ENCODE measurements around the gene NUB1. TPM values are rescaled to one million over a fixed set of nuclear protein-coding genes. Genes with fewer than 3 reads are reported as not detected.

Gene NUB1
- total RNA-seq, 2 experiments from 2014 or later, result 36.0 to 40.4 TPM

DNA sequence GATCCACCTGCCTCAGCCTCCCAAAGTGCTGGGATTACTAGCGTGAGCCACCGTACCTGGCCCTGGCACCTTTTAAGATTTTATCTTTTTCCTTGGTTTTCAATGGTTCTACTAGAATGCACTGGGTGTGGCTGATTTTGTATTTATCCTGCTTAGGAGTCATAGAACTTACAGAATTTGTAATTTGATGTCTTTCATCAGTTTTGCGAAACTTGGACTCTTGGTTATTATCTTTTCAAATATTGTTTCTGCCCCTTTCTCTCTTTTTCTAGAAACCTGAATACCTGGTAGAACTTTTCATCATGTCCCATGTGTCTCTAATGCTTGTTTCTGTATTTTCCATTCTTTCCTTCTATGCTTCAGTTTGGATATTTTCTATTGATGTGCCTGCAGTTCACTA, 2.8 kb upstream of the NUB1 start:
- CTCF ChIA-PET, result interaction anchor here (0.7 to 1.6 kb wide), 2 partner anchors 23 to 111 kb away, joined by 3 to 10 read pairs; no protein-coding TSS in a partner anchor
- POLR2A ChIA-PET, result no interaction called here

DNA sequence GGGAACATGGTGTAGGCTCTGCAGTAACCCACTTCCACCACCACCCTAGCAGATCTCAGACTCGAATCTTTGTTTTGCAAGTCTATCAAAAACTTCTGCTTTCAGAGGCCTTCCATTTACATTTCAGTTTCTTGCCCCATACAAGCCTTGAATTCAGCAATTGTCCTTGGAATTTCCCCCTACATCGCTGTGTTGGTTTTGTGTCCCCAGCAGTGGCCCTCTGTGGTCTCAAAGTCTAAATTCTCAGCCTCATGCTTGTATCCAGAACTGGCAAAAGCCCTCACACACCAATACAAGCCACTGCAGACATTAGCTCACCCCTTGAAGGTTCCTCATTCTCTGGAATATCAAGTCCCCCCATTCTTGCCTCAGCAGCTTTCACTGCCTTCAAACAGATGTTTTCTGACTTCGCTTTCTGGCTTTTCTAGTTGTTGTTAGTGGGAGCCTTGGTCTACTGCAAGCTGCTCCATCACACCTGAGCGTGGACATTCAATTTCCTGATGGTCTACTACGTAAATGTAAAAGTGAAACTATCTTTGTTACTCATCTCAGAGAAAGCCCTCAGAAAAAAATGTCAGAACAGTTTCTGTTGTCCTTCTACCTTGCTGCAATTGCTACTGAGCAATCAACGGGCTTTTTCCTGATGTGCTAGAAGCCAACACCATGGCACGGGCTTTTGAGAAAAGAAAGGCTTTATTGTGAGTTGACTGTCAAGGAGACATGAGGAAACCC, 1.8 kb upstream of the NUB1 start:
- ChIA-PET CTCF (interaction anchor here (0.6 to 1.6 kb wide), 3 partner anchors 15 to 110 kb away, joined by 3 to 10 read pairs (median 3); no protein-coding TSS in a partner anchor), POLR2A (no interaction called here)

DNA sequence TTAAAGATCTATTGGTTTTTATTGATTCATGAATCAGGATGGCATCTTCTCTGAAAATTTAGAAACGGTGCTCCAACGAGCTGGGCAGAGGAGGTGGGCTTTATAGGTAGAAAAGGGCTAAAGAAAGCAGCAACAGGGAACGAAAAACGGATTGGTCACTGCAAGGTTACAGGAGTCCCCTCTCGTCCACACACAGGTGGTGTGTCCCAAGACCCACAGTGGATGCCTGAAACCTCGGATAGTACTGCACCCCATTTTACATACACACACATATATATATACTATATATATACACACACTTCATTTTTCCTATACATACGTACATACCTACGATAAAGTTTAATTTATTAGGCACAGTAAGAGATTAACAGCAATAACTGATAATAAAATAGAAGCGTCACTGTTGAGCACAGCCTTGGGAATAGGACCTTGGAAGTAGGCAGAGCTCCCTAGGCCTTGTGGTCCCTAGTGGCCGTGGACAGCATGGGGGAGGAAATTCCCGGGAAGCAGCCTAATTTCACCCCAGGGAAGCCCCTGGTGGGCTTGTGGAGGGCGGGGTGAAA, 737 bp upstream of the NUB1 start:
- POLR2A ChIA-PET, result interaction anchor here (0.7 to 1.3 kb wide), 3 partner anchors 11 to 292 kb away, joined by 3 to 5 read pairs (median 3); no protein-coding TSS in a partner anchor
- CTCF ChIA-PET, result interaction anchor here (0.7 to 2.0 kb wide), 3 partner anchors 10 to 26 kb away, joined by 3 to 20 read pairs (median 13); no protein-coding TSS in a partner anchor

DNA sequence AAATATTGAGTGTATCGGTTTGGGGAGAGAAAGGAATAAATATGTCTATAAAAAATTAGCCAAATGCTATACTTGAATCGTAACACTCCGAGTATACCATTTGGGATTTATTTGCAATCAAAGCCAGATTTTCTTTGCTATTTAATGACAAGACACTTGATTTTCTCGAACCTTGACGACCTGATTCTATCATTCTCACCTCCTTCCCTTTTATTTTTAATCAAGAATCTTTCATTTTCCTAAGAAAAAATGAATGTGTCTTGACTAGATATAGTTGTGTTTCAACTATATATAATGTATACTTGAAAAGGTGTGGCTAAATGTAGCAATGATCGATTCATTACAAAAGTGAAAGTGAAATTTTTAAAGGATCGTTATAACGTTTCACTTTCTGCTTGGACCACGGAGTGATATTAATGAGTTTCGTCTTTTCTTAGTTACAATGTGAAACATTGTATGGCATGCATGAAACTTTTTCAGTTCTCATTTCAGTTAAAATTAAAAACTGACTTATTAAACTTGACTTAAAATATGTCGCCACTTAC, 562 bp downstream of the NUB1 start:
- ChIA-PET CTCF (interaction anchor here (1.0 to 2.0 kb wide), 4 partner anchors 9 to 31 kb away, joined by 5 to 20 read pairs (median 9); no protein-coding TSS in a partner anchor), POLR2A (interaction anchor here (1.0 to 1.2 kb wide), 2 partner anchors 10 to 290 kb away, joined by 3 to 8 read pairs; no protein-coding TSS in a partner anchor)

DNA sequence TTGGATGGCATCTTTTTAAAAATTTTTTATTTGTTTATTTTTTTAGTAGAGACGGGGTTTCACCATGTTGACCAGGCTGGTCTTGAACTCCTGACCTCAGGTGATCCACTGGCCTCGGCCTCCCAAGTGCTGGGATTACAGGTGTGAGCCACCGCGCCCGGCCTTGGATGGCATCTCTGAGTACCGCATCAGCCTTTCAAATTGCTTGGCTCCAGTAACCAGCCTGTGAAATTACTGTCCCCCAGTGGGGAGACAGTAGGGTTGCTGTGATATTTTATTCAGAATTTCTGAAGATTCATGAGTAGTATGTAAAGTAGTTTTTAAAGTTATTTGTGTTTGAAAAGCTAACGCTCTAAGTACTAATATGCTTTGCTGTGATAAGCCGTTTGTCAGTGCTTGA, 1.2 kb downstream of the NUB1 start:
- ChIA-PET CTCF (interaction anchor here (1.0 to 1.7 kb wide), 3 partner anchors 11 to 32 kb away, joined by 5 to 8 read pairs (median 5); no protein-coding TSS in a partner anchor), POLR2A (interaction anchor here (1.0 kb wide), 1 partner anchor 9 kb away, joined by 8 read pairs; no protein-coding TSS in a partner anchor)

DNA sequence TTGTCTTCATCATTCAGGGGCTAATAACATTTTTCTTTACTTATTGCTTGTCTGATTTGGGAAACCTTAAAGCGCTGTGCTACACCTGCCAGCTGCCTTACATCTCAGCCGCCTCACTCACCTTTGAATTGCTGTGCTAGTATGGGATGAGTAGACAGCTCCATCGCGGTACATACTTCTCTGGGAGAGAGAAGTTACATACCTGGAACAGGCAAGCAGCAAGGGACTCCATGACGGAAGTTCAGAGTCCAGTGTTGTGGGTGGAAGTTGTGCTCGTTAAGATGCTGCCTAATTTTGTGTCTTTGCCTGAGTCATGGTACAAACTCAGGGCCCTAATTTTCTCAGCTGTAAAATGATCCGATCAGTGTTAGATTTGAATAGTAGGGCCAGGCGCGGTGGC, 1.9 kb downstream of the NUB1 start:
- ChIA-PET POLR2A (no interaction called here), CTCF (interaction anchor here (1.2 kb wide), 1 partner anchor 28 kb away, joined by 8 read pairs; no protein-coding TSS in a partner anchor)

DNA sequence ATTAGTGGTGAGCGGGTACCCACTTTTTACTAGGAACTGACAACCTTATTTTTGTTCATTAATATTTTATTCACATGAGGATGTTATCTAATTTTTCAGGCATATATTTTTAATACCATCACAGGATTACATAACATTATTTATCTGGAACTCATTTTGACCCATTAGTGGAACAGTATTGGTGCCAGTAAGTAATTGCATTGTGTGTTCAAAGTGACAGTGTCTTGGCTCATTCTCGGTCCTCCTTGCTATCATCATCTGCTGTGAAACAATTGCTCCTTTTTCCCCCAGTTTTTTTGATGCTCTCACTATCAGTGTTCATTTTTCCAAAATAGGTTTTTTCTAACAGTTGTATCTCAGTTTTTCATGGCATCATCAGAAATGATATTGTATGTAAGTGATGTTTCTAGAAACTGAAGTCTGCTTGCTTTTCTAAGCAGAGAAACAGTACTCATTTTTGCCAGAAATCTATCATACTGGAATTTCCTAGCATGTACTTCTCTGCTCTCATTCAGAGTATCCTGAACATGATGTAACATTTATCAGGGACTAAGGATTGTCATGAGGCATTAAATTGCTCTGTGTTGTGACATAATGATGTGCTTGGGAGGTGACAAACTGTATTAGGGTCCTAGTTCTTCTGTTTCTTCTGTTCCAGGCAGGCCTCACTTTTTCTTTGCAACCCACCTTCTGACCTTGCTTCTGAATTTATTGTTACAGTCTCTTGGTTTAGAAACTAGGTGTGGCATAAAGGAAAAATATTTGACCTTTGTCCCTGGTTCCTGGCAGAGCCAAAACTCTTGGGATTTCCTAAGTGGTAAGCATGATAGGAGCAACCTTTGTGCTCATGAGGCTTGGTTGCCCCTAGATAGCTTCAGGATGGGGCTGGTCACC, 4.2 kb downstream of the NUB1 start:
- POLR2A ChIA-PET, result no interaction called here
- CTCF ChIA-PET, result interaction anchor here (0.6 kb wide), 1 partner anchor 31 kb away, joined by 5 read pairs; no protein-coding TSS in a partner anchor

DNA sequence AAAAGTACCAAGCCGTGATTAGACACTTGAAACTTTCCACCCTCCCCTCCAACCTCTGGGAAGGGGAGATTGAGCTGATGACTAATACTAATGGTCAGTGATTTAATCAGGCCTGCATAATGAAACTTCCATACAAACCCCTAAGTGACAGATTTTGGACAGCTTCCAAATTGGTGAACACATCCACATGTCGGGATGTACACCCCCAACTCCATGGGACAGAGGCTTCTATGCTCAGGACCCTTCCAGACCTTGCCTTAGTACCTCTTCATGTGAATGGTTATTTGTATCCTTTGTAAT, 4.8 kb downstream of the NUB1 start:
- ChIA-PET POLR2A (no interaction called here), CTCF (no interaction called here)

DNA sequence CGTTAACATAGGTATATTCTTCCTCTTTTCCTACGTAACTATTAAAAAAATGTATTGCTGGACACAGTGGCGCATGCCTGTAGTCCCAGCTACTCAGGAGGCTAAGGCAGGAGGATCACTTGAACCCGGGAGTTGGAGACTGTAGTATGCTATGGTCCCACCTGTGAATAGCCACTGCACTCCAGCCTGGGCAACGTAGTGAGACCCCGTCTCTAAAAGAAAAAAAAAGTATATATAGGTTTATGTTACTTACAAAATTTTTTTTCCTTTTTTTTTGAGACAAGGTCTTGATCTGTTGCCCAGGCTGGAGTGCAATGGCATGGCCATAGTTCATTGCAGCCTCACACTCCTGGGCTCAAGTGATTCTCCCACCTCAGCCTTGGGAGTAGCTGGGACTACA, 5.6 kb downstream of the NUB1 start:
- CTCF ChIA-PET, result no interaction called here

DNA sequence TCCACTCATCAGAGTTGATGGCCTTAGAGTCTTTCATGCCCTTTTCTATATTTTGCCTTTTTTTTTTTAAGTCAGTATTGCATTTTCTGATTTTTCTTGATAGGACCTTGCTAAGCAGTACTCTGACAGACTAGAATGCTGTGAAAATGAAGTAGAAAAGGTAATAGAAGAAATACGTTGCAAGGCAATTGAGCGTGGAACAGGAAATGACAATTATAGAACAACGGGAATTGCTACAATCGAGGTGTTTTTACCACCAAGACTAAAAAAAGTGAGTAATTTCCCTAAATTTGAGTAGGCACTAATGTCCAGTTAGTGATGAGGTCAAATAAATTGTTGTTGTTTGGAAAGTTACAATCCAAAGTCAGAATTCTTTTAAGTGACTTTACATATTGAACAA, 7.4 kb downstream of the NUB1 start:
- POLR2A ChIA-PET, result no interaction called here
- CTCF ChIA-PET, result no interaction called here

More for the DNA sequence above, 5.6 kb downstream of the NUB1 start:
- POLR2A ChIA-PET, result no interaction called here

DNA sequence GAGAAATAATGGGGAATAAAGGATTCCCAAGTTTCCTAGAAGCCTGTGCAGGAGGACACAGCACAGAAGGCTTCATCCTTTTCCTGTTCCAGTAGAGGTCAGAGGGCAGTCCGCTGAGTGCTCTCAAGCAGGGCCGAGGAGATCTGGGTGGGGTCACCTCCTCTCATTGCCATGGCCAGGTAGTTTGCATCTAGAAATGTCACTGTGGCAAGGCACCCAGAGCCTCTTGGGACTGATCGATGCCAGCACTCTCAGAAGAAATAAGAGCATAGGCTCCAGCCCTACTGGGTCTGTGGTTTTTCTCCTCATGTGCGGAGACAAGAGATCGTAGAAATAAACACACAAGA, 7.9 kb downstream of the NUB1 start:
- ChIA-PET CTCF (interaction anchor here (3.7 to 4.3 kb wide), 2 partner anchors 8 to 99 kb away, joined by 20 to 24 read pairs; partner anchors contain the start of gene NUB1), POLR2A (no interaction called here)

DNA sequence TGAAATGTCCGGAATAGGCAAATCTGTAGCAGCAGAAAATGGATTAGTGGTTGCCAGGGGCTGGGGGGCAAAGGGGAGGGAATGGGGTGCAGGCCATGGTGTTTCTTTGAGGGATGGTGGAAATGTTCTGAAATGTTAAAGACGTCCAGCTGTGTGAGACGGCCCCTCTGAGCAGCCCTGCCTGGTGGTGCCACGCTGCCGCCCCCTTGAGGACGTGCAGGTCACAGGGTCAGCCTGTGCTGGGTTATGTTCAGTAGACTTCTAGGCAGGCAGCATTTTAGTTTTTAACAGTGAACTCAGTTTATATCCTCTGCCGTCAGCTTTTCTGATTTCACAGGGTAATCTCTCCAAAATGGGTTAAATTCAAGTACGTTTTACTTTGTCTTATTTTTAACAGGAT, 9.4 kb downstream of the NUB1 start:
- POLR2A ChIA-PET, result interaction anchor here (1.7 kb wide), 2 partner anchors 9 to 10 kb away, joined by 5 to 8 read pairs; partner anchors contain the start of gene NUB1
- CTCF ChIA-PET, result interaction anchor here (1.0 to 5.6 kb wide), 13 partner anchors 9 to 227 kb away, joined by 3 to 61 read pairs (median 5); partner anchors contain the start of genes ABCF2 and NUB1

DNA sequence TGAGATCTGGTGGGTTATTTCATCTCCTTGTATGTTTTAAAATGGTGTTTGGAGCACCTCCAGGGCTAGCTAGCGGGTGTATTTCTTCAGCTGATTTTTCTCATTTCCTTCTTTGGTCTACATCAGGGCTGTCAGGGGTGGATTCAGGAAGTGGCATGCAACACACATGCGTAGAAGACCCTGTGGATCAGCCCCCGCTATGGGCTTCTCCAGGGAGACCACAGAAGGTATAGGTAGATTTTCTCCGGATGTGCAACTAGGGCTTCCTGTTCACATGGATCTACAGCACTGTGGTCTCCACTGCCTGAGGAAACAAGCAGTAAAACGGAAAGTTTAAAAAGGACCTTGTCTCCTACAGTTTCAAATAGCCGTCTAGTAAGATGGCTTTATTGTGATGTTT, 10.4 kb downstream of the NUB1 start:
- ChIA-PET POLR2A (interaction anchor here (1.7 kb wide), 2 partner anchors 10 to 11 kb away, joined by 5 to 8 read pairs; partner anchors contain the start of gene NUB1), CTCF (interaction anchor here (1.3 to 5.6 kb wide), 6 partner anchors 10 to 97 kb away, joined by 3 to 61 read pairs (median 14); partner anchors contain the start of gene NUB1)

DNA sequence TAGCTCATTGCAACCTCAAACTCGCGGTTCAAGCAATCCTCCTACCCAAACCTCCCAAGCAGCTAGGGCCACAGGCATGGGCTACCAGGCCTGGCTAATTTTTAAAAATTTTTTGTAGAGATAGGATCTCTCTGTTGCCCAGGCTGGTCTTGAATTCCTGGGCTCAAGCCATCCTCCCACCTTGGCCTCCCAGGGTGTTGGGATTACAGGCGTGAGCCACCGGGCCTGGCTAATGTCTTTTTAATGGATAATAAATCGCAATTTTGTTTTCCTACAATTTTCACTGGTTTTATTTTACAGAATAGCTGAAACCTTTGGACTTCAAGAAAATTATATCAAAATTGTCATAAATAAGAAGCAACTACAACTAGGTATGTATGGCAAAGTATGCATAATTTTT, 10.9 kb downstream of the NUB1 start:
- ChIA-PET POLR2A (interaction anchor here (0.7 to 1.7 kb wide), 3 partner anchors 10 to 167 kb away, joined by 3 to 8 read pairs (median 5); partner anchors contain the start of genes NUB1 and RHEB), CTCF (interaction anchor here (0.5 to 5.6 kb wide), 6 partner anchors 11 to 140 kb away, joined by 3 to 61 read pairs (median 12); partner anchors contain the start of genes ABCF2 and NUB1)

DNA sequence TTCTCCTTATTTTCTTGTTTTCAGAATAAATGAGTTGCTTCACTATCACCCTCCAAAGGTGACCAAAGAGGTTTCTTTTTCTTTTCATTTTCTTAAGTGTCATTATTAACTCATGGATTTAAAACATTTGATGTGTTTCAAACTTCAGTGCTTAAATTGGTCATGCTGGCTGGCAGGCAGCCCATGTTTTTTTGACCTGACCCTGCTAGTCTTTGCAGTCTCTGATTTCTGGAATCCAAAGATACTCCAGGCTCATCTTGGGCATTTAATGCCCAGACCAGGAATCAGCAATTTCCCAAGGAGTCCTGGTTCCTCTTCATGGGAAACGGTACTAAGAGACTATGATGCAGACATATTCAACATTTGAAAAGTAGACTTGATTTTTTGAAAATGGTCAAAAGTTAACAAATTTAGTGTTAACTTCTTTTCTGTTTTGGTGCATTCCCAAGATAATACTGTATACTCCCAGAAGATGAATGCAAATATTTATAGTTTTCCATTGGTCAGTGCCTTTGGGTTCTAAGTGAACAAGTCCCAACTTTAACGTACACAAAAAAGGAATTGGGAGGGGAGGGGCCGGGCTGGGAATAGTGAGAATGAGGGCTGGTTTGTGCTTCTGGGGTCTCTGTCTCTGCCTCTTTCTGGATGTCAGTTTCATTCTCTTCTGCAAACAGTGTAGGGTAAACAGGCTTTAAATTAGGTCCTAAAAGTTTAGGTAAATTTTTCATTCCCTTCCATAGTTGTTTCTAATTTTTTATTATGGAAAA, 19.8 kb downstream of the NUB1 start:
- ChIA-PET POLR2A (no interaction called here), CTCF (interaction anchor here (1.2 to 2.0 kb wide), 2 partner anchors 46 to 87 kb away, joined by 5 to 6 read pairs; no protein-coding TSS in a partner anchor)

DNA sequence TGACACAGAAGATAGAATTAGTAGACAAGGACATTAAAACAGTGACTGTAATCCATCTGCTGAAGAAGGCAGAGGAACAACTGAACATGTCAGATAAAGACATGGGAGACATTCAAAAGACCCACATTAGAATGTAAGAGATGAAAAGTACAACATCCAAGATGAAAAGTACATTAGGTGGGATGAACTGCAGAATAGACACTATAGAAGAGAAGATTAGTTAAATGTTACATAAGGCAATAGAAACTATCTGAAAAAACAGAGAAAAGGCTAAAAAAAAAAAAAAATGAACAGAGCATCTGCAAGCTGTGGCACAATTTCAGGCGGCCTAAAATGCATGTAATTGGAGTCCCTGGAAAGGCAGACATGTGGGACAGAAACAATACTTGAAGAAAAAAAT, 21.6 kb downstream of the NUB1 start:
- POLR2A ChIA-PET, result no interaction called here
- CTCF ChIA-PET, result interaction anchor here (2.0 kb wide), 1 partner anchor 86 kb away, joined by 6 read pairs; no protein-coding TSS in a partner anchor

DNA sequence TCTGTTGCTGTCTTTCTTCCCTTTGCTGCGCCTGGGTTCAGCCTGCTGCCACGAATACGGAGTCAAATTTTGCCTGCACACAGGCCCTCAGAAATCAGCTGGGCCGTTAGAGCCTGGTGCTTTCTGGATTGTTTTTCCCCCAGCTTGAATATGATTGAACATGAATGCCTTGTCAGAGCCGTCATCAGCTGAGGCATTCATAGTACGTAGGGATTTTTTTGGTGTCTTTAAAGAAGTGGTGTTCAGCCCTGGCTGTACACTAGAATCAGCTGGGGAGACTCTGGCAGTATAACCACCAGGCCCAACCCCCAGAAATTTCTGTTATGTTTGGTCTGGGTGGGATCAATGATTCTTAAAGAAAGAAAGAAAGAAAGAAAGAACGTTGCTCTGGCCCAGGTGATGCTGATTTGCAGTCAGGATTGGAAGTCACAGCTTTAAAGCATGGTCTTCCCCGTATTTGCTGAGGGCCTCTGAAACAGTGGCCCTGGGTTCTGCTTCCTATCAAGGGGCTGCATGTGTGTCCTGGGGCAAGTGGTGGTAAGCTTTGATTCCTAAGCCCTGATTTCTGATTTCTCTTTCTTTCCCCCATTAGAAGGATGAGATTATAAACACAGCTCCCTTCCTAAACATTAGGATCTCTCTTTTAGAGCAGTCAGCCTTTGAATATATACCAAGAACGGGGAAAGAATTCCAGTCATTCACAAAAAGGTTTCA, 24.7 kb downstream of the NUB1 start:
- POLR2A ChIA-PET, result no interaction called here
- CTCF ChIA-PET, result interaction anchor here (1.0 to 4.1 kb wide), 3 partner anchors 12 to 191 kb away, joined by 3 to 64 read pairs (median 3); no protein-coding TSS in a partner anchor

DNA sequence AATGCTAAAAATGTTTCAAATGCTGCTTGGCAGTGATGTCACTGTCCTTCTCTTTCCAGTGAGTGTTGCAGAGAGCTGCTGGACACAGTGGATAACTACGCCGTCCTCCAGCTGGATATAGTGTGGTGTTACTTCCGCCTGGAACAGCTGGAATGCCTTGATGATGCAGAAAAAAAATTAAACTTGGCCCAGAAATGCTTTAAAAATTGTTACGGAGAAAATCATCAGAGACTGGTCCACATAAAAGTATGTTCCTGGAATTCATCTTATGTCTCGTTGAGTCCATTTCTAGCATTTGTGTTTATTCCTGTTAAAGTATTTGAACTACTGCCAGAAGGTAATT, 25.2 kb downstream of the NUB1 start:
- ChIA-PET POLR2A (no interaction called here), CTCF (interaction anchor here (1.0 to 4.1 kb wide), 2 partner anchors 84 to 191 kb away, joined by 3 to 64 read pairs; no protein-coding TSS in a partner anchor)
